ENCODE results near the gene DXO. TPM values are rescaled to one million over a fixed set of nuclear protein-coding genes. Genes with fewer than 3 reads are reported as not detected.

The DXO gene
- total and polyA plus RNA-seq, 2 of the 13 experiments (the other 11 are each of a cell fraction or from before 2014, with no cell fraction given): 18.6 to 26.2 TPM

DNA sequence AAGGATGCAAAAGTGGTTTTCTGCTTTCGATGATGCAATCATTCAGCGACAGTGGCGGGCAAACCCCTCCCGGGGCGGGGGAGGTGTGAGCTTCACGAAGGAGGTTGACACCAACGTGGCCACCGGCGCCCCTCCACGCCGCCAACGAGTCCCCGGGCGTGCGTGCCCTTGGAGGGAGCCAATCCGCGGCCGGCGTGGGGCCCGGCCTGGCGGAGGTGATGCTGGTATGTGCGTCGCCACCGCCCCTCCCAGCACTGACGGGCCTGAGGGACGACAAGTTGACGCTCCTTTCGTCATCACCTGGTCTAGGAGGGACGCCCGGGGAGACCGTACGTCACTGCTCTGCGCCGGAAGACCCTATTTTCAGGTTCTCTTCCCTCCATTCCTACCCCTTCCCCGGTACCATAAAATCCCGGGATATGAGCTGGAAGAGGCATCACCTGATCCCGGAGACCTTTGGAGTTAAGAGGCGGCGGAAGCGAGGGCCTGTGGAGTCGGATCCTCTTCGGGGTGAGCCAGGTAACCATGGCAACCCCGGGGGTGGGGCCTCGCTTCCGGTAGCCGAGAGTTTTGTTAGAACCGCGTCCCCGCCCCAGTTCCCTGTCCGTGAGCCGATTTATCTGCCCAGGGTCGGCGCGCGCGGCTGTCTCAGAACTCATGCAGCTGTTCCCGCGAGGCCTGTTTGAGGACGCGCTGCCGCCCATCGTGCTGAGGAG is at the start of gene DXO (continued):
- peak; percentile 57 for TF ChIP-seq ARNTL (CRISPR knock-in tag; IDR thresholded peaks at IDR 0.05)
- 0 out of 2 replicates have a peak, but pooled peaks have one; percentile 85 for TF ChIP-seq ZNF550 (CRISPR knock-in tag; IDR thresholded peaks at IDR 0.05; ENCODE audit: borderline replicate concordance)
- peak; percentile 25; the same call in 1 of the 2 replicates for TF ChIP-seq ZNF605 (CRISPR knock-in tag; IDR thresholded peaks at IDR 0.05)
- peak; percentile 47 for TF ChIP-seq MTF1 (CRISPR knock-in tag; IDR thresholded peaks at IDR 0.05)
- no peak for TF ChIP-seq NFIB (CRISPR knock-in tag; IDR thresholded peaks at IDR 0.05; ENCODE audit: borderline replicate concordance)
- no peak for TF ChIP-seq CBX2 (IDR thresholded peaks at IDR 0.05; ENCODE audit: low read depth, low read length)
- no peak; the same call in 1 of the 2 replicates for TF ChIP-seq CBX2 (CRISPR knock-in tag; IDR thresholded peaks at IDR 0.05; ENCODE audit: low read depth)
- TF ChIP-seq ZNF274 (CRISPR knock-in tag; IDR thresholded peaks at IDR 0.05): peak; percentile 39; the same call in 1 of the 2 replicates
- TF ChIP-seq, protein P1, sequence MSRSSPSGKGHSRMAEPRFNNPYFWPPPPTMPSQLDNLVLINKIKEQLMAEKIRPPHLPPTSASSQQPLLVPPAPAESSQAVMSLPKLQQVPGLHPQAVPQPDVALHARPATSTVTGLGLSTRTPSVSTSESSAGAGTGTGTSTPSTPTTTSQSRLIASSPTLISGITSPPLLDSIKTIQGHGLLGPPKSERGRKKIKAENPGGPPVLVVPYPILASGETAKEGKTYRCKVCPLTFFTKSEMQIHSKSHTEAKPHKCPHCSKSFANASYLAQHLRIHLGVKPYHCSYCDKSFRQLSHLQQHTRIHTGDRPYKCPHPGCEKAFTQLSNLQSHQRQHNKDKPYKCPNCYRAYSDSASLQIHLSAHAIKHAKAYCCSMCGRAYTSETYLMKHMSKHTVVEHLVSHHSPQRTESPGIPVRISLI (CRISPR knock-in tag; IDR thresholded peaks at IDR 0.05; ENCODE audit: borderline replicate concordance): no peak; the same call in 1 of the 2 replicates
- TF ChIP-seq NPAS2 (CRISPR knock-in tag; IDR thresholded peaks at IDR 0.05; ENCODE audit: borderline replicate concordance): no peak
- TF ChIP-seq ZNF501 (CRISPR knock-in tag; IDR thresholded peaks at IDR 0.05): peak; percentile 98
- TF ChIP-seq, protein P2, sequence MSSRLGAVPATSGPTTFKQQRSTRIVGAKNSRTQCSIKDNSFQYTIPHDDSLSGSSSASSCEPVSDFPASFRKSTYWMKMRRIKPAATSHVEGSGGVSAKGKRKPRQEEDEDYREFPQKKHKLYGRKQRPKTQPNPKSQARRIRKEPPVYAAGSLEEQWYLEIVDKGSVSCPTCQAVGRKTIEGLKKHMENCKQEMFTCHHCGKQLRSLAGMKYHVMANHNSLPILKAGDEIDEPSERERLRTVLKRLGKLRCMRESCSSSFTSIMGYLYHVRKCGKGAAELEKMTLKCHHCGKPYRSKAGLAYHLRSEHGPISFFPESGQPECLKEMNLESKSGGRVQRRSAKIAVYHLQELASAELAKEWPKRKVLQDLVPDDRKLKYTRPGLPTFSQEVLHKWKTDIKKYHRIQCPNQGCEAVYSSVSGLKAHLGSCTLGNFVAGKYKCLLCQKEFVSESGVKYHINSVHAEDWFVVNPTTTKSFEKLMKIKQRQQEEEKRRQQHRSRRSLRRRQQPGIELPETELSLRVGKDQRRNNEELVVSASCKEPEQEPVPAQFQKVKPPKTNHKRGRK (CRISPR knock-in tag; IDR thresholded peaks at IDR 0.05): no peak
- TF ChIP-seq, protein P3, sequence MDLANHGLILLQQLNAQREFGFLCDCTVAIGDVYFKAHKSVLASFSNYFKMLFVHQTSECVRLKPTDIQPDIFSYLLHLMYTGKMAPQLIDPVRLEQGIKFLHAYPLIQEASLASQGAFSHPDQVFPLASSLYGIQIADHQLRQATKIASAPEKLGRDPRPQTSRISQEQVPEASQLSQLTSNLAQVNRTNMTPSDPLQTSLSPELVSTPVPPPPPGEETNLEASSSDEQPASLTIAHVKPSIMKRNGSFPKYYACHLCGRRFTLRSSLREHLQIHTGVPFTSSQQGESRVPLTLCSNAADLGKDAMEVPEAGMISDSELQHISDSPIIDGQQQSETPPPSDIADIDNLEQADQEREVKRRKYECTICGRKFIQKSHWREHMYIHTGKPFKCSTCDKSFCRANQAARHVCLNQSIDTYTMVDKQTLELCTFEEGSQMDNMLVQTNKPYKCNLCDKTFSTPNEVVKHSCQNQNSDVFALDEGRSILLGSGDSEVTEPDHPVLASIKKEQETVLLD (CRISPR knock-in tag; IDR thresholded peaks at IDR 0.05; ENCODE audit: low read depth): peak; percentile 93
- TF ChIP-seq, protein P4, sequence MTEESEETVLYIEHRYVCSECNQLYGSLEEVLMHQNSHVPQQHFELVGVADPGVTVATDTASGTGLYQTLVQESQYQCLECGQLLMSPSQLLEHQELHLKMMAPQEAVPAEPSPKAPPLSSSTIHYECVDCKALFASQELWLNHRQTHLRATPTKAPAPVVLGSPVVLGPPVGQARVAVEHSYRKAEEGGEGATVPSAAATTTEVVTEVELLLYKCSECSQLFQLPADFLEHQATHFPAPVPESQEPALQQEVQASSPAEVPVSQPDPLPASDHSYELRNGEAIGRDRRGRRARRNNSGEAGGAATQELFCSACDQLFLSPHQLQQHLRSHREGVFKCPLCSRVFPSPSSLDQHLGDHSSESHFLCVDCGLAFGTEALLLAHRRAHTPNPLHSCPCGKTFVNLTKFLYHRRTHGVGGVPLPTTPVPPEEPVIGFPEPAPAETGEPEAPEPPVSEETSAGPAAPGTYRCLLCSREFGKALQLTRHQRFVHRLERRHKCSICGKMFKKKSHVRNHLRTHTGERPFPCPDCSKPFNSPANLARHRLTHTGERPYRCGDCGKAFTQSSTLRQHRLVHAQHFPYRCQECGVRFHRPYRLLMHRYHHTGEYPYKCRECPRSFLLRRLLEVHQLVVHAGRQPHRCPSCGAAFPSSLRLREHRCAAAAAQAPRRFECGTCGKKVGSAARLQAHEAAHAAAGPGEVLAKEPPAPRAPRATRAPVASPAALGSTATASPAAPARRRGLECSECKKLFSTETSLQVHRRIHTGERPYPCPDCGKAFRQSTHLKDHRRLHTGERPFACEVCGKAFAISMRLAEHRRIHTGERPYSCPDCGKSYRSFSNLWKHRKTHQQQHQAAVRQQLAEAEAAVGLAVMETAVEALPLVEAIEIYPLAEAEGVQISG (CRISPR knock-in tag; IDR thresholded peaks at IDR 0.05): peak; percentile 90
- TF ChIP-seq ZNF510 (CRISPR knock-in tag; IDR thresholded peaks at IDR 0.05; ENCODE audit: low read depth): peak; percentile 20; the same call in 1 of the 2 replicates
- TF ChIP-seq SP140L (CRISPR knock-in tag; IDR thresholded peaks at IDR 0.05; ENCODE audit: borderline replicate concordance): no peak; the same call in 1 of the 2 replicates
- TF ChIP-seq FIP1L1 (IDR thresholded peaks at IDR 0.05; ENCODE audit: borderline replicate concordance, insufficient read depth, low read depth, low read length): 0 out of 2 replicates have a peak, but pooled peaks have one; percentile 27
- TF ChIP-seq NR1H2 (CRISPR knock-in tag; IDR thresholded peaks at IDR 0.05; ENCODE audit: borderline replicate concordance, low read depth): 0 out of 2 replicates have a peak, but pooled peaks have one; percentile 10
- peak; percentile 49 for TF ChIP-seq XRCC5 (optimal IDR thresholded peaks at IDR 0.05; ENCODE audit: low read length)
- TF ChIP-seq ZNF660 (CRISPR knock-in tag; IDR thresholded peaks at IDR 0.05; ENCODE audit: borderline replicate concordance, low read depth): no peak
- TF ChIP-seq ZNF629 (CRISPR knock-in tag; conservative IDR thresholded peaks at IDR 0.05): peak; percentile 11; the same call in 1 of the 2 replicates

All from HepG2 (cell line).